GM12892 (cell line): ENCODE data around the gene ZNF814.
"Not testable (repeated sequence)": the region's sequence is repeated elsewhere in the genome, so short reads cannot be mapped to it uniquely, and the experiment has no call there.

ENCODE experiments used
- DNase-seq: peaks from one replicate; pipeline ENCODE4 v3.0.0; 2011; ENCODE audit not compliant: insufficient read length
- FAIRE-seq: peaks from 2 replicates; lab custom pipeline; 2011; peaks lifted over from hg19 to GRCh38; lab: Jason Lieb, UNC
- POLR2A ChIP-seq: IDR thresholded peaks from 2 replicates; pipeline ENCODE4 v1.6.1; 2011; ENCODE audit warnings: low read depth, low read length, control low read depth
- POLR2AphosphoS5 ChIP-seq: IDR thresholded peaks from 2 replicates; pipeline ENCODE4 v1.6.1; 2011; ENCODE audit warnings: low read depth, low read length, control low read depth
- TAF1 ChIP-seq: IDR thresholded peaks from 2 replicates; pipeline ENCODE4 v1.6.1; 2011; ENCODE audit warnings: low read depth, mild to moderate bottlenecking, control low read depth, low read length, borderline replicate concordance

Gene ZNF814

GRCh38 chr19:57849666-57850473, 39.0 kb downstream of the ZNF814 start, which contains the start of gene ZNF587:
ZNF587 (plus strand) TSS chr19:57849859; CDS start chr19:57850039, 180 bp downstream.
- FAIRE-seq (peak; percentile 95), DNase-seq (peak; percentile 57)
- TF ChIP-seq POLR2AphosphoS5 (peak; percentile 81), POLR2A (peak; percentile 80)

GRCh38 chr19:57849162-57849665, 39.6 kb downstream of the ZNF814 start:
- DNase-seq = not testable (repeated sequence)
- FAIRE-seq = peak; percentile 50

GRCh38 chr19:57847164-57847563, 41.7 kb downstream of the ZNF814 start:
- FAIRE-seq = peak; percentile 67

GRCh38 chr19:57841122-57841763, 47.6 kb downstream of the ZNF814 start:
- no peak for FAIRE-seq

More at GRCh38 chr19:57847164-57847563, 41.7 kb downstream of the ZNF814 start:
- not testable (repeated sequence) for DNase-seq

GRCh38 chr19:57838622-57839191, 50.1 kb downstream of the ZNF814 start:
- DNase-seq, FAIRE-seq: not testable (repeated sequence)

More at GRCh38 chr19:57841122-57841763, 47.6 kb downstream of the ZNF814 start:
- TF ChIP-seq POLR2A (no peak), TAF1 (no peak), POLR2AphosphoS5 (no peak)
- no peak for DNase-seq

GRCh38 chr19:57836991-57837390, 51.8 kb downstream of the ZNF814 start:
- DNase-seq, FAIRE-seq: not testable (repeated sequence)

GRCh38 chr19:57830071-57830602, 58.7 kb downstream of the ZNF814 start, which contains the start of gene ZNF587B:
ZNF587B (plus strand) TSS chr19:57830299; CDS start chr19:57830529, 230 bp downstream.
- DNase-seq = no peak
- TF ChIP-seq TAF1 = no peak
- TF ChIP-seq POLR2AphosphoS5 = no peak
- no peak for TF ChIP-seq POLR2A

GRCh38 chr19:57829316-57829715, 59.5 kb downstream of the ZNF814 start:
- no peak for TF ChIP-seq TAF1
- no peak for TF ChIP-seq POLR2A
- no peak for TF ChIP-seq POLR2AphosphoS5

More at GRCh38 chr19:57830071-57830602, 58.7 kb downstream of the ZNF814 start, which contains the start of gene ZNF587B:
- no peak for FAIRE-seq

GRCh38 chr19:57825511-57825910, 63.3 kb downstream of the ZNF814 start:
- FAIRE-seq (no peak), DNase-seq (no peak)
- no peak for TF ChIP-seq POLR2A
- TF ChIP-seq TAF1 = no peak
- no peak for TF ChIP-seq POLR2AphosphoS5

More at GRCh38 chr19:57829316-57829715, 59.5 kb downstream of the ZNF814 start:
- no peak for DNase-seq
- FAIRE-seq = no peak

- DNase-seq, FAIRE-seq: not testable (repeated sequence)
These were observed 65.2 kb downstream of the ZNF814 start for GRCh38 chr19:57823608-57824007.

GRCh38 chr19:57823155-57823554, 65.7 kb downstream of the ZNF814 start:
- not testable (repeated sequence) for DNase-seq, FAIRE-seq

- FAIRE-seq, DNase-seq: not testable (repeated sequence)
These were observed 67.3 kb downstream of the ZNF814 start for GRCh38 chr19:57821501-57821900.

GRCh38 chr19:57821095-57821494, 67.7 kb downstream of the ZNF814 start:
- not testable (repeated sequence) for FAIRE-seq, DNase-seq
